Measurements from ENCODE around the gene ARHGEF28.

- TF ChIP-seq REST (IDR thresholded peaks at IDR 0.05; ENCODE audit: borderline replicate concordance) (no peak), CTCF (IDR thresholded peaks at IDR 0.05; ENCODE audit: poor library complexity, severe bottlenecking) (no peak), TAF1 (IDR thresholded peaks at IDR 0.05; ENCODE audit: low read depth) (no peak), EZH2 (IDR thresholded peaks at IDR 0.05; ENCODE audit: borderline replicate concordance, insufficient read depth, low read length, poor library complexity, severe bottlenecking) (no peak), MXI1 (conservative IDR thresholded peaks at IDR 0.05; ENCODE audit: poor library complexity, severe bottlenecking) (no peak), SMC3 (conservative IDR thresholded peaks at IDR 0.05; ENCODE audit: poor library complexity) (no peak), RAD21 (conservative IDR thresholded peaks at IDR 0.05) (no peak), POLR2AphosphoS5 (IDR thresholded peaks at IDR 0.05) (no peak), EP300 (conservative IDR thresholded peaks at IDR 0.05; ENCODE audit: poor library complexity, severe bottlenecking) (no peak)
Observed at GRCh38 chr5:73896668-73897067, 270.7 kb downstream of the ARHGEF28 start.

All from neural cell (in vitro differentiated cells).